Measurements from ENCODE around the gene SMARCC1. TPM values are rescaled to one million over a fixed set of nuclear protein-coding genes. Genes with fewer than 3 reads are reported as not detected.

Gene SMARCC1
- total RNA-seq, 1 donor from 2014 or later: 99.6 TPM

DNA sequence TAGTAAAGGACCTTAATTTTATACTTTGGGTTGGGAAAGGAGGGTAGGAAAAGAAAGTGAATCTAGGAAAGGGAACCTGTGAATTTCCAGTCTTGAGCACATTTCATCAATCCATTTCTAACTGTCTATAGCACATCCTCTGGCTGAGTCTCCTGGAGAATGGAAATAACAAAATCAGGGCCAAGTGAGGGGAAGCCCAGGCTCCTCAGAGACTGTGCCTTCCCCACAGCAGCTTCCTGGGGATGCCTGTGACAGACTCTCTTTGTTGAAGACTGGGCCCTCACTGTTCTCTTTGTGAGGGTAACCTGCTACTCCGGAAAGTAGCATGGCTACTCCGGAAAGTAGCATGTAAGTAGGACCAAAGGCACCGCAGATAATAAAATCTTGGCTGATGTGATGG, 180.4 kb downstream of the SMARCC1 start:
- no peak overlapping the region for H3K4me3 Mint-ChIP-seq (ENCODE audit: unreplicated experiment)
- H3K9me3 Mint-ChIP-seq (ENCODE audit: unreplicated experiment): no peaks in the 10 kb centered on the region
- H3K36me3 Mint-ChIP-seq (ENCODE audit: unreplicated experiment): peaks cover 26% of the 10 kb centered on the region
- TF ChIP-seq CTCF (IDR thresholded peaks at IDR 0.05): no peak
- H3K4me1 Mint-ChIP-seq (ENCODE audit: unreplicated experiment): no peaks in the 10 kb centered on the region
- no peak overlapping the region for H3K27ac Mint-ChIP-seq (ENCODE audit: unreplicated experiment)
- no peaks in the 10 kb centered on the region for H3K27me3 Mint-ChIP-seq (ENCODE audit: unreplicated experiment)
- DNase-seq (ENCODE audit: extremely low spot score, unreplicated experiment): no peak

GRCh38 chr3:47594792-47595191, 186.9 kb downstream of the SMARCC1 start:
- no peaks in the 10 kb centered on the region for H3K4me1 Mint-ChIP-seq (ENCODE audit: unreplicated experiment)
- TF ChIP-seq CTCF (IDR thresholded peaks at IDR 0.05): no peak
- H3K4me3 Mint-ChIP-seq (ENCODE audit: unreplicated experiment): no peak overlapping the region
- no peaks in the 10 kb centered on the region for H3K27me3 Mint-ChIP-seq (ENCODE audit: unreplicated experiment)
- H3K9me3 Mint-ChIP-seq (ENCODE audit: unreplicated experiment): no peaks in the 10 kb centered on the region
- H3K36me3 Mint-ChIP-seq (ENCODE audit: unreplicated experiment): peaks cover 31% of the 10 kb centered on the region
- H3K27ac Mint-ChIP-seq (ENCODE audit: unreplicated experiment): no peak overlapping the region
- no peak for DNase-seq (ENCODE audit: extremely low spot score, unreplicated experiment)

GRCh38 chr3:47592066-47592795, 189.5 kb downstream of the SMARCC1 start:
- no peak for TF ChIP-seq CTCF (IDR thresholded peaks at IDR 0.05)
- Mint-ChIP-seq H3K27me3 (ENCODE audit: unreplicated experiment) (no peaks in the 10 kb centered on the region), H3K4me3 (ENCODE audit: unreplicated experiment) (no peak overlapping the region), H3K27ac (ENCODE audit: unreplicated experiment) (no peak overlapping the region), H3K36me3 (ENCODE audit: unreplicated experiment) (peaks cover 45% of the 10 kb centered on the region), H3K9me3 (ENCODE audit: unreplicated experiment) (no peaks in the 10 kb centered on the region), H3K4me1 (ENCODE audit: unreplicated experiment) (no peaks in the 10 kb centered on the region)
- DNase-seq (ENCODE audit: extremely low spot score, unreplicated experiment): no peak

- no peak for TF ChIP-seq CTCF (IDR thresholded peaks at IDR 0.05)
- H3K36me3 Mint-ChIP-seq (ENCODE audit: unreplicated experiment): peaks cover 56% of the 10 kb centered on the region
- no peak for DNase-seq (ENCODE audit: extremely low spot score, unreplicated experiment)
- no peaks in the 10 kb centered on the region for H3K4me1 Mint-ChIP-seq (ENCODE audit: unreplicated experiment)
- no peaks in the 10 kb centered on the region for H3K27me3 Mint-ChIP-seq (ENCODE audit: unreplicated experiment)
- no peak overlapping the region for H3K27ac Mint-ChIP-seq (ENCODE audit: unreplicated experiment)
- no peaks in the 10 kb centered on the region for H3K9me3 Mint-ChIP-seq (ENCODE audit: unreplicated experiment)
- H3K4me3 Mint-ChIP-seq (ENCODE audit: unreplicated experiment): no peak overlapping the region
These were observed 191.5 kb downstream of the SMARCC1 start for GRCh38 chr3:47590216-47590615.

DNA sequence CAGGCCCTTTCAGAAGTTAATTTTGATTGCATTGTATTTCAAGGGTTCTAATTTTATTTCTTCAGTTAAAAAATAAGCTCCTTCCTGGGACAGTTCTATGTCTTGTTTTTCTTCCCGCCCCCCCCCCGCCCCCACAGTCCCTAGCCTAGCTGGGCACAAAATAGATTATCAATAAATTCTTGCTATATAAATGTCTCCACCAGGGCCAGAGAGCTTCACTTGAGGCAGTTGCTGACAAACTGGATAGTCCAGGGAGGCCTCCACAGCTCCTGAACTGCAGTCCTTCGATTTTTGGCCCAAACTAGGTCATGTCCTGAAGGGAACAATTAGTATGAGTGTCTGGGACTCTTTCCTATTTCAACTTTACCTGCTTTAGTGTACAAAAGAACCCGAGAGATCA, 193.1 kb downstream of the SMARCC1 start:
- H3K27me3 Mint-ChIP-seq (ENCODE audit: unreplicated experiment): no peaks in the 10 kb centered on the region
- no peak overlapping the region for H3K4me3 Mint-ChIP-seq (ENCODE audit: unreplicated experiment)
- H3K27ac Mint-ChIP-seq (ENCODE audit: unreplicated experiment): no peak overlapping the region
- no peaks in the 10 kb centered on the region for H3K9me3 Mint-ChIP-seq (ENCODE audit: unreplicated experiment)
- peaks cover 51% of the 10 kb centered on the region for H3K36me3 Mint-ChIP-seq (ENCODE audit: unreplicated experiment)
- H3K4me1 Mint-ChIP-seq (ENCODE audit: unreplicated experiment): no peaks in the 10 kb centered on the region
- no peak for TF ChIP-seq CTCF (IDR thresholded peaks at IDR 0.05)
- DNase-seq (ENCODE audit: extremely low spot score, unreplicated experiment): no peak
